Mesenchymal stem cell (in vitro differentiated cells and primary cell): ENCODE results near the gene CEP85L.

Source experiments
- DNase-seq: peaks from one replicate; pipeline ENCODE4 v3.0.0-alpha.2; 2013
- H2AFZ ChIP-seq: one replicate; pipeline ENCODE4 v1.6.1; 2013; ENCODE audit warnings: low read depth, mild to moderate bottlenecking, control low read depth, inconsistent platforms, low read length, moderate library complexity
- H2AK5ac ChIP-seq: 2 replicates; pipeline ENCODE4 v1.6.1; 2013; ENCODE audit warnings: low read length, moderate library complexity, mild to moderate bottlenecking, inconsistent platforms; ENCODE audit not compliant: severe bottlenecking
- H2BK120ac ChIP-seq: one replicate; pipeline ENCODE4 v1.6.1; 2013; ENCODE audit warnings: low read depth, mild to moderate bottlenecking, inconsistent platforms, low read length, moderate library complexity
- H2BK12ac ChIP-seq, 2 experiments: one replicate each; pipeline ENCODE4 v1.6.1; 2013; ENCODE audit warnings: inconsistent platforms in 2 of 2, low read length in 2 of 2, mild to moderate bottlenecking in 2 of 2, moderate library complexity in 2 of 2, control low read depth in 1 of 2
- H2BK15ac ChIP-seq: one replicate; pipeline ENCODE4 v1.6.1; 2013; ENCODE audit warnings: mild to moderate bottlenecking, low read depth, inconsistent platforms; ENCODE audit not compliant: poor library complexity, severe bottlenecking
- H2BK5ac ChIP-seq: 2 replicates; pipeline ENCODE4 v1.6.1; 2013; ENCODE audit warnings: low read depth, mild to moderate bottlenecking, low read length, control low read depth, inconsistent platforms; ENCODE audit not compliant: poor library complexity, severe bottlenecking
- H3K14ac ChIP-seq, 2 experiments: one replicate each; pipeline ENCODE4 v1.6.1; 2013; ENCODE audit warnings: inconsistent platforms in 2 of 2, low read length in 2 of 2, control low read depth in 1 of 2, mild to moderate bottlenecking in 1 of 2, moderate library complexity in 1 of 2
- H3K18ac ChIP-seq, 2 experiments: one replicate each; pipeline ENCODE4 v1.6.1; 2013; ENCODE audit warnings: inconsistent platforms in 2 of 2, low read length in 2 of 2, control low read depth in 1 of 2, low read depth in 1 of 2, mild to moderate bottlenecking in 1 of 2
- H3K23ac ChIP-seq, 2 experiments: one replicate each; pipeline ENCODE4 v1.6.1; 2013; ENCODE audit warnings: inconsistent platforms in 2 of 2, low read length in 2 of 2, mild to moderate bottlenecking in 2 of 2, moderate library complexity in 2 of 2, control low read depth in 1 of 2
- H3K27ac ChIP-seq: 2 replicates; pipeline ENCODE4 v1.5.1; 2013; ENCODE audit warnings: mild to moderate bottlenecking, moderate library complexity, low read length, control low read depth, inconsistent platforms; ENCODE audit not compliant: poor library complexity, severe bottlenecking
- H3K27me3 ChIP-seq, 2 experiments: 2 replicates each; pipeline versions ENCODE4 v1.6.1 to v1.7.0; 2013; ENCODE audit warnings: low read length in 2 of 2, mild to moderate bottlenecking in 2 of 2, moderate library complexity in 2 of 2, control low read depth in 1 of 2, inconsistent platforms in 1 of 2; ENCODE audit not compliant: control insufficient read depth in 1 of 2, insufficient read depth in 1 of 2
- H3K36me3 ChIP-seq, 2 experiments: 2 replicates each; pipeline versions ENCODE4 v1.6.1 to v1.7.0; 2013; ENCODE audit warnings: low read length in 2 of 2, control low read depth in 1 of 2, inconsistent platforms in 1 of 2, low read depth in 1 of 2, mild to moderate bottlenecking in 1 of 2; ENCODE audit not compliant: insufficient read depth in 2 of 2, control insufficient read depth in 1 of 2
- H3K4ac ChIP-seq, 2 experiments: one replicate each; pipeline ENCODE4 v1.6.1; 2013; ENCODE audit warnings: inconsistent platforms in 2 of 2, low read length in 2 of 2, mild to moderate bottlenecking in 2 of 2, moderate library complexity in 2 of 2, control low read depth in 1 of 2, low read depth in 1 of 2
- H3K4me1 ChIP-seq: 2 replicates; pipeline ENCODE4 v1.6.1; 2013; ENCODE audit warnings: low read depth, low read length, control low read depth; ENCODE audit not compliant: control insufficient read depth, insufficient read depth
- H3K4me2 ChIP-seq: 2 replicates; pipeline ENCODE4 v1.6.1; 2013; ENCODE audit warnings: low read length, mild to moderate bottlenecking, inconsistent platforms; ENCODE audit not compliant: poor library complexity, severe bottlenecking
- H3K4me3 ChIP-seq, 2 experiments: 2 replicates each; pipeline versions ENCODE4 v1.5.1 to v1.7.0; 2013; ENCODE audit warnings: low read length in 2 of 2, mild to moderate bottlenecking in 2 of 2, control low read depth in 1 of 2, low read depth in 1 of 2; ENCODE audit not compliant: insufficient read depth in 1 of 2
- H3K79me1 ChIP-seq: replicated peaks from 2 replicates; pipeline ENCODE4 v1.6.1; 2013; ENCODE audit warnings: mild to moderate bottlenecking, control low read depth, low read length, inconsistent platforms; ENCODE audit not compliant: poor library complexity, severe bottlenecking
- H3K9ac ChIP-seq: 2 replicates; pipeline ENCODE4 v1.7.0; 2013; ENCODE audit warnings: mild to moderate bottlenecking, low read length, moderate library complexity
- H3K9me3 ChIP-seq: 2 replicates; pipeline ENCODE4 v1.7.0; 2013; ENCODE audit warnings: mild to moderate bottlenecking, low read length; ENCODE audit not compliant: control insufficient read depth
- H4K8ac ChIP-seq: one replicate; pipeline ENCODE4 v1.6.1; 2013; ENCODE audit warnings: inconsistent platforms, mild to moderate bottlenecking, low read length, moderate library complexity
- H4K91ac ChIP-seq: one replicate; pipeline ENCODE4 v1.6.1; 2013; ENCODE audit warnings: mild to moderate bottlenecking, low read length, inconsistent platforms
- WGBS: methylation state at CpG from one replicate; pipeline ENCODE4 v1.1.7; 2013; ENCODE audit warnings: mixed read lengths; 5-methylcytosine and 5-hydroxymethylcytosine counted together

The CEP85L gene

DNA sequence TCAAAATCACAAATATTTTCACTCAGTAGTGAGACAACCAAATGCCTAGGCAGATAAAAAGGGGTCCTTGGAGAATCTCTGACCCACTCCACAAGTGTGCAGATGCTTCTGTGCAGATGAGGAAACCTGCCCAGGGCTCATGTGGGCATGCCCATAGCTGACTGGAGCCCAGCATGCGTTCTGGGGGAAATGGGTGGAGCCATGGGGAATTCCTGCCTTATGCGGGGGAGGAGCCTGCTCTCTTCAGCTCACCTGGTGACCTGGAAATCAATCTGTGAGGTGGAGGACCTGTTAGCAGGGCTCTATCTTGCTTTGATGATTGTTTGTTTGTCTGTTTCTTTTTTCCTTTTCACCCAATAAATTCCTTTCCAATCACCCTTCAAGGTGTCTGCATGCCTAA, 126.7 kb downstream of the CEP85L start:
- H3K27ac ChIP-seq = no peak overlapping the region
- no peak overlapping the region for H3K4me2 ChIP-seq
- no peak overlapping the region for H3K18ac ChIP-seq
- H2AK5ac ChIP-seq = no peak overlapping the region
- H3K4me1 ChIP-seq = peaks cover 3% of the 10 kb centered on the region
- H3K79me1 ChIP-seq = peaks cover 19% of the 10 kb centered on the region
- no peak overlapping the region for H2BK12ac ChIP-seq
- no peak overlapping the region for H3K9ac ChIP-seq
- no peak overlapping the region for H3K23ac ChIP-seq
- no peaks in the 10 kb centered on the region for H3K27me3 ChIP-seq
- H3K14ac ChIP-seq = no peak overlapping the region
- no peak overlapping the region for H3K4me3 ChIP-seq
- no peak overlapping the region for H3K4ac ChIP-seq
- no peak overlapping the region for H2BK5ac ChIP-seq
- peaks cover 3 to 31% of the 10 kb centered on the region in 2 experiments for H3K36me3 ChIP-seq
- H3K9me3 ChIP-seq = no peaks in the 10 kb centered on the region
- no peak overlapping the region for H4K91ac ChIP-seq
- DNase-seq = no peak
- no peak overlapping the region for H2BK120ac ChIP-seq
- no peak overlapping the region for H2AFZ ChIP-seq
- WGBS = 87% methylated on average over 2 of the region's 2 CpGs
- no peak overlapping the region for H2BK15ac ChIP-seq
- no peak overlapping the region for H4K8ac ChIP-seq

DNA sequence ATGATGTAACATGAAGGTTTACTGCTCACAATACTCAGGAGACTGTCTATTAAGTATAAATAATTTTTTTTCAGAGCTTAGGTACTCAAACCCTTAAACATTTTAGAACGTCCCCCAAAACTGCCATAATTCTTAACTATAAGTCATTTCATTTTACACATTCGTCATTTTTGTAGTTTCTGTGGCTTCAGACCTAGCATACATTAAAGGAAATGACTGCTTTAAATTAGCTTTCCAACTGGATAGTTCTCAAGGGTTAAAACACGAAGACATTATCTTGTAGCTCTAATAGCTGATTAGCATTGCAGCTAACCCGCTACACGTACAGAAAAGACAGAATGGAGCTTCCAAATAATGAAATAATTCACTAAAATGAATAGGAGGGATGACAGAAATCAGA, 128.2 kb downstream of the CEP85L start:
- Histone ChIP-seq H4K8ac (no peak overlapping the region), H3K79me1 (peaks cover 19% of the 10 kb centered on the region), H3K27ac (no peak overlapping the region), H3K27me3 (no peaks in the 10 kb centered on the region), H2BK15ac (no peak overlapping the region), H4K91ac (no peak overlapping the region), H2AFZ (no peak overlapping the region), H3K9me3 (no peaks in the 10 kb centered on the region), H2AK5ac (no peak overlapping the region), H2BK12ac (no peak overlapping the region), H3K18ac (no peak overlapping the region), H2BK120ac (no peak overlapping the region), H3K9ac (no peak overlapping the region), H2BK5ac (no peak overlapping the region), H3K4ac (no peak overlapping the region), H3K4me2 (no peak overlapping the region), H3K14ac (no peak overlapping the region), H3K4me3 (no peak overlapping the region), H3K4me1 (peaks cover 3% of the 10 kb centered on the region), H3K36me3 (peaks cover 3 to 32% of the 10 kb centered on the region in 2 experiments), H3K23ac (no peak overlapping the region)
- 100% methylated on average over 3 of the region's 5 CpGs for WGBS
- DNase-seq = no peak

- Histone ChIP-seq H3K27me3 (no peaks in the 10 kb centered on the region), H3K36me3 (peaks cover 3 to 32% of the 10 kb centered on the region in 2 experiments), H4K8ac (no peak overlapping the region)
These were observed 129.0 kb downstream of the CEP85L start for GRCh38 chr6:118522422-118522821.

GRCh38 chr6:118514689-118515088, 136.7 kb downstream of the CEP85L start:
- H3K27ac ChIP-seq = no peak overlapping the region
- H2BK12ac ChIP-seq = no peak overlapping the region
- no peak for DNase-seq
- H2AFZ ChIP-seq = no peak overlapping the region
- H4K8ac ChIP-seq = no peak overlapping the region
- no peak overlapping the region for H2BK120ac ChIP-seq
- no peaks in the 10 kb centered on the region for H3K9me3 ChIP-seq
- no peak overlapping the region for H3K4me3 ChIP-seq
- no peaks in the 10 kb centered on the region for H3K27me3 ChIP-seq
- H4K91ac ChIP-seq = no peak overlapping the region
- peaks cover 0 to 8% of the 10 kb centered on the region in 2 experiments for H3K36me3 ChIP-seq
- no peak overlapping the region for H3K9ac ChIP-seq
- no peak overlapping the region for H3K18ac ChIP-seq
- no peak overlapping the region for H3K4ac ChIP-seq
- no peak overlapping the region for H3K4me2 ChIP-seq
- WGBS = 98% methylated on average over 3 of the region's 3 CpGs
- H3K14ac ChIP-seq = no peak overlapping the region
- H3K79me1 ChIP-seq = peaks cover 8% of the 10 kb centered on the region
- no peak overlapping the region for H2BK15ac ChIP-seq
- no peak overlapping the region for H3K23ac ChIP-seq
- H2AK5ac ChIP-seq = no peak overlapping the region
- no peak overlapping the region for H2BK5ac ChIP-seq
- no peaks in the 10 kb centered on the region for H3K4me1 ChIP-seq

More at GRCh38 chr6:118522422-118522821, 129.0 kb downstream of the CEP85L start:
- H2BK12ac ChIP-seq = no peak overlapping the region
- H2BK120ac ChIP-seq = no peak overlapping the region
- H3K14ac ChIP-seq = no peak overlapping the region
- peaks cover 19% of the 10 kb centered on the region for H3K79me1 ChIP-seq
- no peak overlapping the region for H3K23ac ChIP-seq
- no peak for DNase-seq
- H2AFZ ChIP-seq = no peak overlapping the region
- H3K4me2 ChIP-seq = no peak overlapping the region
- no peak overlapping the region for H3K4ac ChIP-seq
- peaks cover 3% of the 10 kb centered on the region for H3K4me1 ChIP-seq
- WGBS = 100% methylated on average over 2 of the region's 4 CpGs
- no peak overlapping the region for H3K27ac ChIP-seq
- no peak overlapping the region for H2BK15ac ChIP-seq
- H3K9me3 ChIP-seq = no peaks in the 10 kb centered on the region
- no peak overlapping the region for H4K91ac ChIP-seq
- no peak overlapping the region for H2BK5ac ChIP-seq
- no peak overlapping the region for H3K4me3 ChIP-seq
- no peak overlapping the region for H3K9ac ChIP-seq
- no peak overlapping the region for H3K18ac ChIP-seq
- no peak overlapping the region for H2AK5ac ChIP-seq
